HepG2 (cell line): ENCODE data around the gene ARFIP1. TPM values are rescaled to one million over a fixed set of nuclear protein-coding genes. Genes with fewer than 3 reads are reported as not detected.

Source experiments
- ATAC-seq: fragments of 200-7000 bp; cut with Tn5 transposase; 3 replicates; pipeline ENCODE4 v1.9.1; 2020; ENCODE audit warnings: mild to moderate bottlenecking, moderate library complexity
- BruUV-seq: library from RNA; stranded (reverse); fragments of 400-500 nt; replicated peaks from 2 replicates; lab custom pipeline; 2021; lab: Mats Ljungman, UMichigan
- CTCF ChIA-PET: fragments of 300-600 bp; formaldehyde crosslinking; extraction: SDS; loops from one replicate; lab custom pipeline; 2021; ENCODE audit warnings: low total read pairs, inconsistent platforms, low intra/inter-chr PET ratio; lab: Yijun Ruan, JAX
- POLR2A ChIA-PET: fragments of 350-600 bp; sonication (Branson Sonifier 250); formaldehyde crosslinking; loops from one replicate; lab custom pipeline; 2020; ENCODE audit warnings: antibody characterized with exemption, inconsistent platforms; lab: Yijun Ruan, JAX
- DNase-seq: peaks from one replicate; pipeline ENCODE4 v3.0.0-alpha.2; 2015; ENCODE audit warnings: low spot score
- FAIRE-seq: peaks from 3 replicates; lab custom pipeline; 2011; peaks lifted over from hg19 to GRCh38; lab: Jason Lieb, UNC
- H2AFZ ChIP-seq: one replicate; pipeline ENCODE4 v1.6.1; 2011; ENCODE audit warnings: low read length, inconsistent platforms
- H3K27ac ChIP-seq: fragments of 300-600 bp; 3 replicates; pipeline ENCODE4 v1.8.0; 2011; ENCODE audit warnings: mixed run types, mild to moderate bottlenecking, mixed read lengths, low read length, inconsistent platforms; ENCODE audit not compliant: insufficient read depth; ENCODE audit errors: extremely low read length
- H3K27me3 ChIP-seq, 2 experiments: fragments of 200-600 bp in 1 of 2; 2 replicates in 1 of 2; 3 replicates in 1 of 2; pipeline versions ENCODE4 v1.6.0 to v1.8.0; 2011; ENCODE audit warnings: low read length in 2 of 2, mild to moderate bottlenecking in 2 of 2, moderate library complexity in 2 of 2, inconsistent platforms in 1 of 2; ENCODE audit not compliant: insufficient read depth in 2 of 2, control insufficient read depth in 1 of 2
- H3K36me3 ChIP-seq, 2 experiments: fragments of 200-600 bp in 1 of 2; replicated peaks in 1 of 2; 2 replicates in 1 of 2; 3 replicates in 1 of 2; pipeline versions ENCODE4 v1.5.1 to v1.8.0; 2011; ENCODE audit warnings: low read length in 2 of 2, inconsistent platforms in 1 of 2; ENCODE audit not compliant: insufficient read depth in 2 of 2, control insufficient read depth in 1 of 2
- H3K4me1 ChIP-seq: 2 replicates; pipeline ENCODE4 v1.5.1; 2012; ENCODE audit warnings: low read length, inconsistent platforms; ENCODE audit not compliant: insufficient read depth
- H3K4me2 ChIP-seq: 2 replicates; pipeline ENCODE4 v1.6.0; 2011; ENCODE audit warnings: low read depth, low read length, inconsistent platforms
- H3K4me3 ChIP-seq, 3 experiments: fragments of 200-600 bp in 1 of 3; sonication (generic), shearing (Covaris generic) in 1 of 3; replicated peaks in 1 of 3; 2 replicates each; pipeline ENCODE4 v1.5.1; 2011 to 2016; ENCODE audit warnings: low read length in 3 of 3, inconsistent platforms in 2 of 3, low read depth in 2 of 3, mild to moderate bottlenecking in 2 of 3, control low read depth in 1 of 3, mixed read lengths in 1 of 3; ENCODE audit not compliant: insufficient read depth in 1 of 3
- H3K79me2 ChIP-seq: one replicate; pipeline ENCODE4 v1.6.1; 2011; ENCODE audit warnings: low read length, inconsistent platforms; ENCODE audit not compliant: insufficient read depth
- H3K9ac ChIP-seq: 2 replicates; pipeline ENCODE4 v1.6.0; 2011; ENCODE audit warnings: mild to moderate bottlenecking, low read depth, low read length, inconsistent platforms; ENCODE audit not compliant: insufficient read depth
- H3K9me3 ChIP-seq: 2 replicates; pipeline ENCODE4 v1.5.1; 2012; ENCODE audit warnings: mild to moderate bottlenecking, low read length
- H4K20me1 ChIP-seq: 2 replicates; pipeline ENCODE4 v1.6.0; 2011; ENCODE audit warnings: inconsistent platforms, mild to moderate bottlenecking, low read length, moderate library complexity; ENCODE audit not compliant: insufficient read depth
- EZH2 ChIP-seq: conservative IDR thresholded peaks from 2 replicates; pipeline ENCODE4 v1.6.1; 2012; ENCODE audit warnings: mild to moderate bottlenecking, low read depth, low read length, moderate library complexity
- MAFG ChIP-seq: sonication (generic); formaldehyde crosslinking; IDR thresholded peaks from 2 replicates; pipeline ENCODE4 v1.5.1; 2020; ENCODE audit warnings: mild to moderate bottlenecking, missing genetic modification reagents
- ZNF572 ChIP-seq: sonication (generic); formaldehyde crosslinking; IDR thresholded peaks from 2 replicates; pipeline ENCODE4 v1.5.1; 2020; ENCODE audit warnings: mild to moderate bottlenecking, missing genetic modification reagents
- WGBS: methylation state at CpG from one replicate; pipeline ENCODE4 v1.1.6; 2017; ENCODE audit warnings: low lambda C conversion rate; 5-methylcytosine and 5-hydroxymethylcytosine counted together
- in situ Hi-C: cut with HindIII; loops from 2 replicates; pipeline ENCODE4 v1.10.0; 2017; ENCODE audit warnings: low pct_unique_long_range_greater_than_20kb; ENCODE audit not compliant: extremely low pct_ligation_motif_present
- intact Hi-C: fragments of 100-400 bp; cut with micrococcal nuclease; formaldehyde crosslinking; loops from one replicate; pipeline ENCODE4 v1.10.0; 2022; ENCODE audit not compliant: unreplicated experiment
- polyA plus RNA-seq, 8 experiments: library from polyadenylated mRNA; depleted of rRNA in 3 of 8; stranded (reverse) in 7 of 8; unstranded in 1 of 8; fragments of >200 nt; fragmentation: Illumina TruSeq in 4 of 8; extraction: Trizol in 4 of 8; gene quantifications; 2 replicates each; pipeline versions ENCODE4 v1.2.1 to v1.2.3, GENCODE V29; 2011 to 2016; ENCODE audit warnings: low read depth in 4 of 8, missing spikeins in 1 of 8, mixed read lengths in 1 of 8; ENCODE audit not compliant: insufficient read depth in 1 of 8
- total RNA-seq, 5 experiments: library from RNA; depleted of rRNA; stranded (reverse); fragments of >200 nt; fragmentation: Illumina TruSeq; extraction: Trizol; gene quantifications; 2 replicates each; pipeline ENCODE4 v1.2.3, GENCODE V29; 2016; ENCODE audit warnings: low read depth in 1 of 5
- TF ChIP-seq, protein P1 (sequence below): sonication (generic); formaldehyde crosslinking; IDR thresholded peaks from 2 replicates; pipeline ENCODE4 v1.4.0; 2020; ENCODE audit warnings: missing genetic modification reagents

Gene ARFIP1
- total and polyA plus RNA-seq, 2 of the 13 experiments (the other 11 are each of a cell fraction or from before 2014, with no cell fraction given), result 9.9 to 27.7 TPM

DNA sequence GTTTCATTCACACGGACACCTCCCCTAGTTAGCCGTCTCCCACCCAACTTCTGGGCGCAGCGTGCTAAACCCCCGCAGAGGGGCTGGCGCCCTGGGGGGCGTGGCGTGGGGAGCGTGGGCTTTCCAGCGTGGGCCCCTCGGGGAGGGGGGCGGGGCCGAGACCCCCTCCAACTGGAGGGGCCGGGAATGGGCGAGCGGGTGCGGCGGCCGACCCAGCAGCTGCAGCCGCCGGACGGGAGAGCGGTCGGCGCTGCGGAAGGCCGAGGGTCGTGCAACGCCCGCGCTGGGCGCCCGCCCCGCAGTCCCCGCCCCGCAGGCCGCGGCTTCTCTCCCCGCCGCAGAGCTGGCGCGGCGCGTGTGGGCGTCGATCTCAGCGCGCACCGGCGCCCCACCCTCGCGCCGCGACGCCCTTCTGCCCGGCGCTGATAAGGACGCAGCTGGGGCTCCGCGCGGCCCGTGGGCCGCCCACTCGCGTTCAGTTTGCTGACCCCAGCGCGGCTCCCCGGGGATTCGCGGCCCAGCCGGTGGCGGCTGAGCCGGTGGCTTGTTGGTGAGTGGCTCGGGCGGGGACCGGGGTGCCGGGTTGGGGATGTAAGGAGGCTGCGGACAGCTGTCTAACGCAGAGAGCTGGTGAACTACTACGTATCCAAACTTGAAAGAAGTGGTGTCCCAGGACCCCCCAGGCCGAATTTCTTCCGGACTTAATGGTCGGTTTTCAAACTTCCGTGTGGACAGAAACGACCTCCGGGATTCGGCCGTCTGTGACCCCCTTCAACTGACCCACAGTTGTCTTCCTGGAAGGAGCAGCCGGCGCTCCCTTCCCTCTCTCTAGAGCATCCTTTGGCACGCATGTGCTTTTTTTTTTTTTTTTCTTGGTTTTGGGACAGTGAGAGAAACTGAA is 157.8 kb downstream of the ARFIP1 start:
- no peak overlapping the region for H3K9ac ChIP-seq
- H3K4me2 ChIP-seq, result peak overlapping the region; percentile 79
- no peak overlapping the region for H2AFZ ChIP-seq
- CTCF ChIA-PET, result no interaction called here
- no peak for FAIRE-seq
- intact Hi-C loops, result loop anchor here (5.0 kb wide), 1 partner anchor 190 kb away; no protein-coding TSS in a partner anchor
- in situ Hi-C loops, result no loop called here
- H3K27me3 ChIP-seq, result peaks cover 7 to 50% of the 10 kb centered on the region in 2 experiments; a peak in 4 of 5 replicates
- BruUV-seq, result no TSS peak
- no peaks in the 10 kb centered on the region for H3K9me3 ChIP-seq
- 0 out of 2 replicates have a peak, but pooled peaks have one; percentile 44 for TF ChIP-seq EZH2
- no peak for TF ChIP-seq MAFG (CRISPR knock-in tag)
- no peak for TF ChIP-seq ZNF572 (CRISPR knock-in tag)
- TF ChIP-seq, protein P1, sequence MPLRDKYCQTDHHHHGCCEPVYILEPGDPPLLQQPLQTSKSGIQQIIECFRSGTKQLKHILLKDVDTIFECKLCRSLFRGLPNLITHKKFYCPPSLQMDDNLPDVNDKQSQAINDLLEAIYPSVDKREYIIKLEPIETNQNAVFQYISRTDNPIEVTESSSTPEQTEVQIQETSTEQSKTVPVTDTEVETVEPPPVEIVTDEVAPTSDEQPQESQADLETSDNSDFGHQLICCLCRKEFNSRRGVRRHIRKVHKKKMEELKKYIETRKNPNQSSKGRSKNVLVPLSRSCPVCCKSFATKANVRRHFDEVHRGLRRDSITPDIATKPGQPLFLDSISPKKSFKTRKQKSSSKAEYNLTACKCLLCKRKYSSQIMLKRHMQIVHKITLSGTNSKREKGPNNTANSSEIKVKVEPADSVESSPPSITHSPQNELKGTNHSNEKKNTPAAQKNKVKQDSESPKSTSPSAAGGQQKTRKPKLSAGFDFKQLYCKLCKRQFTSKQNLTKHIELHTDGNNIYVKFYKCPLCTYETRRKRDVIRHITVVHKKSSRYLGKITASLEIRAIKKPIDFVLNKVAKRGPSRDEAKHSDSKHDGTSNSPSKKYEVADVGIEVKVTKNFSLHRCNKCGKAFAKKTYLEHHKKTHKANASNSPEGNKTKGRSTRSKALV (CRISPR knock-in tag), result peak; percentile 20; the same call in 1 of the 2 replicates
- TF ChIP-seq, all 625 proteins: peak for 2
- ATAC-seq (peak; percentile 30), DNase-seq (no peak)
- Histone ChIP-seq H3K4me3 (peak overlapping the region; percentile 44 to 71 (median 59)), H3K27ac (no peak overlapping the region), H3K36me3 (no peaks in the 10 kb centered on the region), H4K20me1 (no peaks in the 10 kb centered on the region), H3K4me1 (peaks cover 18% of the 10 kb centered on the region), H3K79me2 (no peaks in the 10 kb centered on the region)
- WGBS, result 2% methylated on average over 3 of the region's 91 CpGs
- POLR2A ChIA-PET, result no interaction called here
